GM12864 (cell line): Measurements from ENCODE around the gene DAB2IP.

Source experiments
- DNase-seq: peaks from one replicate; pipeline ENCODE4 v3.0.0-alpha.2; 2011; ENCODE audit warnings: low read depth
- H3K4me3 ChIP-seq: 2 replicates; pipeline ENCODE4 v1.5.1; 2011; ENCODE audit warnings: mild to moderate bottlenecking, low read depth, low read length, control low read depth
- CTCF ChIP-seq: IDR thresholded peaks from 2 replicates; pipeline ENCODE4 v1.5.1; 2011; ENCODE audit warnings: low read depth, mild to moderate bottlenecking, moderate library complexity, low read length, control low read depth, inconsistent platforms; ENCODE audit errors: missing control alignments

DAB2IP gene

GRCh38 chr9:121725008-121725775, 73.8 kb downstream of the DAB2IP start:
- DNase-seq, result no peak

GRCh38 chr9:121727295-121728020, 76.0 kb downstream of the DAB2IP start:
- H3K4me3 ChIP-seq, result no peak overlapping the region
- TF ChIP-seq CTCF, result no peak
- no peak for DNase-seq

More at GRCh38 chr9:121725008-121725775, 73.8 kb downstream of the DAB2IP start:
- TF ChIP-seq CTCF, result no peak
- no peak overlapping the region for H3K4me3 ChIP-seq

GRCh38 chr9:121728916-121729315, 77.5 kb downstream of the DAB2IP start:
- no peak for DNase-seq
- TF ChIP-seq CTCF, result no peak
- no peak overlapping the region for H3K4me3 ChIP-seq

GRCh38 chr9:121729769-121730562, 78.5 kb downstream of the DAB2IP start:
- no peak for DNase-seq
- no peak overlapping the region for H3K4me3 ChIP-seq
- TF ChIP-seq CTCF, result no peak

- no peak overlapping the region for H3K4me3 ChIP-seq
- no peak for TF ChIP-seq CTCF
- no peak for DNase-seq
Measured at GRCh38 chr9:121731090-121731489, 79.7 kb downstream of the DAB2IP start.

GRCh38 chr9:121731919-121732318, 80.5 kb downstream of the DAB2IP start:
- DNase-seq, result no peak
- TF ChIP-seq CTCF, result no peak
- H3K4me3 ChIP-seq, result no peak overlapping the region
